Stimulated activated CD8-positive, alpha-beta memory T cell treated with anti-CD3 and anti-CD28 coated beads, Interleukin-12 subunit alpha, Interleukin-12 subunit beta, amount 100 ng/mL, for 24 hours (primary cell): ENCODE results near the gene PEMT.

ENCODE experiments used
- DNase-seq: peaks from one replicate; pipeline ENCODE4 v3.0.0-alpha.2; 2020; ENCODE audit errors: extremely low read depth

Gene PEMT

DNA sequence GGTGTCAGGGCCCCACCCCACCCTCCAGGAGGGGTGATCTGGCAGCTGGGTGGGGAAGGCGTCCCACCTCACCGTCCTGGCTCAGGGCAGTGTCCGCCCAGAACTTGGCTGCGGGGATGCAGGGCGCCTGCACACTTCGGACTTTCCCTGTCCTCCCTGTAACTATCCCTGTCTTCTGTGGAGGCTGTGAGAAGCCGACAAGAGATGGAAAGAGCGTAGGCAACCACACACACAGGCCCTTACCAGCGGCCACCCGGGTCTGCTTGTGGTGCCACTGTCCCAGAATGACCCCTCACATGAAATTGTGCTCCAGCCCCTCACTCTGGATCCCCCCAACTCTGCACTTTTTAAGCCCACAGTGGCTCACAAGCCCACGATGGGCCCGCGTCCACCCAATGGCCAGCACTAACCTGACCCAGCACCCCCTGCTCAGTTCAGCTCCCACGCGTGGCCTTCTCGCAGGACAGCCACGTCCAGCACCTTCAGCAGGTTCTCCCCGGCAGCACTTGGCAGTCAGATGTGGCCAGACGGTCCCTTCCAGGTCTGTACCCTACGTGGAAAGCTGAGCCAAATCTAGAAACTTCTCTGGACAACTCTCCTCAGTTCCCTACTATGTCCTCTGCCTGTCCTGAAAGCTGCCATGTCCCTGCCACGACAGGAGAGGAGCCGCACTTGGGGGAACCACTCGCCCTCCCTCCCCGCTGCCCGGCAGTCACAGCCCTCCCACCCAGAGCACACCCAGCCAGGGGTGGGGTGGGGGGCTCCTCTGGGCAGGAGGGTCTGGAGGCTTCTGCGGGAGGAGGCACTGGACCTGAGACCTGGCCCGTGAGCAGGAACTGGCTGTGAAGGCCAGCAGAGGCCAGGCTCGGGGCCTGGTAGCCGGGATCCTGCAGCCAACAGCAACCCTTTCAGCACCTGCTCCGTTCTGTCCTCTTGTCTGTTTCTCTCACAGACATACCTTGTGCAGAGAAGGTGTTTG, 38.0 kb downstream of the PEMT start:
- DNase-seq: no peak

GRCh38 chr17:17552351-17553216, 38.9 kb downstream of the PEMT start:
- no peak for DNase-seq

GRCh38 chr17:17551361-17551760, 40.1 kb downstream of the PEMT start:
- no peak for DNase-seq

DNA sequence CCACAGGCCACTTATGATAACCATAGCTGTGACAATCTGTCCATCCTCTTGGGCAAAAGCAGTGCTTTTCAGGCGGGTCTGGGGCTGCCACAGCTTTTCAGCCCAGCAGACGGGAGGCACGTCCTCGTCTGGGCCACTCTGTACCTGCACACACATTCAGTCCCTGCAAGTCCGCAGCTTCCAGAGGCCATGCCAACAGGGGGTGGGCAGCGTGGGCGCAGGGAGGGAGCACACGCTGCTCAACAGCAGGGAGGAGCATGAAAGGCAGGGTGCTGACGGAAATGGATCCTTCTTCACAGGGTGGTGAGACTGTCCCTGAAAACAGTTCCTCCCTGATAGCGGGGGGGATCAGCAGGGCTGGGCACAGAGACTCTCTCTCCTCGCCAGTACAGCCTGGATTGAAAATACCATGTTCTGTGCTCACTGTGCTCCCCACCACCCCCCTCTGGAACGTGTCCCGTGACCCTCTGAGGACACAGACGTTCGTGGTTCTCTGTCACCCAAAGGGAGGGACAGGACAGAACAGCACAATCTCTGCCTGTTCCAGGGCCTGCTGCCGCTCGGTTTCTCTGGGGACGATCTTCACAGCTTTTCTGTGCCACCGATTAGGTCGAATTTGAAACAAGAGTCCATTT, 41.7 kb downstream of the PEMT start:
- no peak for DNase-seq

DNA sequence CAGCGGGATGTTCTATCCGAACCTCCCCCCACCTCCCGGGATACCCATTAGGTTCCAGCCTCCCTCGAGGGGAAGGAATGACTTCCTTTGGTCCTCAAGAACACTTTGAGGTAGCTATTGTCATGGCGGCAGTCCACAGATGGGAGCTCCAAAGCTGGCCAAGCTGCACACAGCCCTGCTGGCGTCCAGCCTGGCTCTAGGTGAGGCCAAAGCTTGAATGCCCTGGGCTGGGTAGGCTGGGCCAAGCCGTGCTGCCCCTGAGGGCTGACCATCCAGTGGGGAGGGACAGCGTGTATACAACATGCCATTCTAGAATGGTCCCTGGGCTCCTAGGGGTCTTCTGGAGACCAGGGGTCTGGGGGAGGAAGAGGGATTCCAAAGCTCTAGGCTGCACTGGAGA, 43.5 kb downstream of the PEMT start:
- no peak for DNase-seq

DNA sequence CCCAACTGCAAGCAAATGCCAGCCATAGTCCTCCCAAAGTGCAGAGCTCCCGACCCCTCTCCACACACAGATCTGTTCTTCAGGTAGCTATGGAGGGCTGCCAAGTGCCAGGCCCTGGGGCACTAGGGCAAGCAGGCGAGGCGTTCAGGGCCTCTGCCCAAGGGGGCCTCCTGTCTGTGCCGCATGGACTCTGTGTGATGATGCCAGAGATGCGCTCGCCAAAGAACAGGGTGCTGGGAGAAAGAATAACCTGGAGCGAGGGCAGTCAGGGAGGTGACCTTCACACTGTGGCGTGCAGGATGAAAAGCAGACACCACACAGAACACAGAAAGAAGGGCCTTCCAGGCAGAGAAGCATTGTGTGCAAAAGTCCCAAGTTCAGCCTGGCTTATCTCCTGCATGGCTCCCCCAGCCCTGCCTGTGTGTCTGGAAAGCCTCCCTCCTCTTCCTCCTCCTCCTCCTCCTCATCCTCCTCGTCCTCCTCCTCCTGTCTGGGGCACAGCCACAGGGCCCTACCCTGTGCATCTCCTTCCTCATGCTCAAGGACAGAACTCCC, 44.2 kb downstream of the PEMT start:
- DNase-seq: no peak

DNA sequence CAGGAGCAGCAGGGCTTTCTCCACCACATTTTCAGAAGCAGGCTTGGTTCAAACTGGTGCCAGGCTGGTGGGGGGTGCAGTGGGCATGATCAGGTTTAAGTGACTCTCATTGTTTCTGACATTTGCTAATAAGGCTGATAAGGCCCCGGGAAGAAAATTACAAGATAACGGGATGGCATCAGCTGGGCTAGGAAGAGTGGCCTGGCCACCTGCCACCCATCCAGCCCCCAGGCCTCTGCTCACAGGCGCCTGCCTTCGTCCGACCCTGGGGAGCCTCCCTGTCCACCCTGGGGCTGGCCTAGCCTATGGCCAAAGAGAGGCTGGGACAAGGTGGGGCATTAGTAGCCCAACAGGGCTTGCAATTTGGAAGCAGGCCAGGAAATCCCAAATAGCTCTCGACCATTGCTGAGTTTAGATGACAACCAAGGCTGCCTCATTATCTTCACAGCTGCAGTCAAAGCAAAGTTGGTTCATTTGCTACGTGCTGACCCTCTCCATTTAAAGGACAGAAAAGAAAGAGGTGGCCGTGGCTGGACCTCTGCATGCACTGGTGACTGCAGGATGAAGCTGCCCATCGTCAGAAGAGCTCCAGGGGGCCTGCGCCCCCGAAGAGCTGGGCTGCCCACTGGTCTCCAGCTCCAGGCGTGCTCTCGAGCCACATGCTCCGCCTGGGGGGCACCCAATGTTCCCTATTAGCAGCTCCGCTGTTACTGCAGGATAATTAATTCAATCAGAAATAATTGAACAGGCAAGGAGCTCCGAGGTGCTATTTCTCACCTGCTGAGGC, 44.9 kb downstream of the PEMT start:
- no peak for DNase-seq

DNA sequence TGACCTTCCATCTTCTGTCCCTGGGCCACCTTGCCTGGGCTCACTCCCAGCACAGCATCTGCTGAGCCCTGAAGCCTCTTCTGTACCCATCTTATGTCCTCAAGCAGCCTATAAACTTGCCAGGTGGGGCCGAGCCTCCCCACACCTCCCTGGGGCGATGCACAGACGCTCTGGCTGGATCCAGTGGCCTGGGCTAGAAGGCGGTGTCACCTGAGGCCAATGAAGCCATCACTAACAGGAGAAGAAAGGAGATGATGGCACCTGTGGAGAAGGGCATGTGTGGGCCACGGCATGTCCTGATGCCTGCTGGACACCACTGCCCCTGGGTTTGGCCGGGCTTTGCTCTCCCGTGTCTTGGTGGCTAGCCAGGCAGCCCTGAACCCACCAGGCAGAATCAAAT, 45.5 kb downstream of the PEMT start:
- no peak for DNase-seq

DNA sequence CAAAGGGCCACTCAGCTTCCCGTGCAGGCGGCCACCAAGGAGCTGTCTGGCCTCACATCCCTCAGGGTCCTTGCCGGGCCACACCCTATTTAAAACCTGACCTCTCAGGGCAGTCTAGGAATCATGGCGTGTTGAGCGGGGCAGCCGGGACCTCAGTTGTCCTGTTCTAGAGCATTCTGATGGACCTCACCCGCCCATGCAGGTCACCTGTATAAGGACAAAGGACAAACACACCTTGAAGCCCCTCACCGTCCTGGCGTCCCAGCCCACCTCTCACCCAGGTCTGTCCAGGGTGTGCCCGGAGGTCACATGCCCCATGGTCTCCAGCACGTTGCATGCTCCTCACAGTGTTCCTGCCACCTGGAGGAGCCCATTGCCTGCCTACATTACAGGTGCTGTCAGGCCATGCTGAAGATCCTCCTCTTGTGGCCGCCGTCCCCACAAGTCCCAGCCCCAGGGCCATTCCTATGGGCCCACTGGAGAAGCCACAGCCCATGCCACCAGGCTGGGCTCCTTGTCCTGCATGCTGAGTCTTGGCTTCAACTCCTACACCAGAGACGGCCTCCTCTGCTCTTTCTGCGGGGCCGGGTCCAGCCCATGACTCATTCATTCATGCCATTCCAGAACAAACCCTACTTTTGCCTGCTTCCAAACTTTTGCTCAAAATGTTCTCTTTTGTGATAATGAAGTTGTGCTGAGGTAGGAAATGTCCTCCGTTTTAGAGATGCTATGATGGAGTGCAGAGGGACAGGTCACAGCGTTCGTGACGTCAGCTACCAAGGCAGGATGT, 46.3 kb downstream of the PEMT start:
- DNase-seq: no peak

GRCh38 chr17:17542906-17543635, 48.4 kb downstream of the PEMT start:
- DNase-seq: no peak

DNA sequence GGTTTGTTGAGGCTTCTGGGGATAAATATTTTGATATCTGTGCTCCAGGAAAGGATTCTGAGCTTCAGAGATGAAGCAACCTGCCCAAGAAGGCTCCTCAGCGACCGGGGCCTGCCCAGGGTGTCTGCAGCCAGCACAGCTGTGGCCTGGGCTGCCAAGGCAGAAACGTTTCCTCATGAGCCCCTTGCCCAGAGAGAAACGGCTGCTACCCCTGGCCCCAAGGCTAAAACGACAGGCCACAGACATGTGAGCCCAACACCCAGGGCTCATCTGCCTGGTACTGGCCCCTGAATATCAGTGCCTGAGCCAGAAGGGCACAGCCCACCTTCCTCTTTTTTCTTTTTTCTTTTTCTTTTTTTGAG, 49.9 kb downstream of the PEMT start:
- no peak for DNase-seq

DNA sequence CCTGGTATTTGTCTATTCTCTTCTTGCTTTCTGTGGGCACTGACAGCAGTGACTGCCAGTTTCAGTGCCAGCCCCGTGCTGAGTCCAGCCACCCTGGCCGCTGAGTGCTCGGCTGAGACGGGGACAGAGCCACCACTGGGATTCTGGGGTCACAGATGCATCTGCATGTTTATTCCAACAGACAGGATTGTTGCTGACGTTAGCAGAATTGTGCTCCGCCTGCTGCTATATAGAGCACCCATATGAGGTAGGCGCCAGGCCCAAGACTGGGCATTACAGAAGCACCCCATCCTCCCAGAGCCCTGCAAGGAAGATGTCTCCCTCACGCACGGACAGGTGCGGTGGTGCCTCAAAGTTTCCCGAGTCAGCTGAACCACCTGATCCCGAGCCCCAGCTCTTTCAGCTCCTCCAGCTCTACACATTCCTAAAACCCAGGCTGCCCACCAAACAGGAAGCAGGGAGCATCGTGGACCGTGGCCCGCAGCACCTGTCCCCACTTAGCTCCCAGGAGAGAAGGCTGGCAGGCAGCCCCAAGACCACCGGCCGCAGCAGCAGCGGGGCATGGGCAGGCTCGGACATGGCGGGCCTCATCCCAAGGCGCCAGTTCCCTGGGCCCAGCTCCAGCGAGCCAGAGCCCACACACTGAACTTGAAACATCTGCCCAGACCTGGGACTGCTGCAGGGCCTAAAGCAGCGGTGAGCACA, 50.4 kb downstream of the PEMT start:
- no peak for DNase-seq

- no peak for DNase-seq
Measured at GRCh38 chr17:17540278-17540906, 51.1 kb downstream of the PEMT start.

- no peak for DNase-seq
Measured at GRCh38 chr17:17539591-17539990, 51.9 kb downstream of the PEMT start.

DNA sequence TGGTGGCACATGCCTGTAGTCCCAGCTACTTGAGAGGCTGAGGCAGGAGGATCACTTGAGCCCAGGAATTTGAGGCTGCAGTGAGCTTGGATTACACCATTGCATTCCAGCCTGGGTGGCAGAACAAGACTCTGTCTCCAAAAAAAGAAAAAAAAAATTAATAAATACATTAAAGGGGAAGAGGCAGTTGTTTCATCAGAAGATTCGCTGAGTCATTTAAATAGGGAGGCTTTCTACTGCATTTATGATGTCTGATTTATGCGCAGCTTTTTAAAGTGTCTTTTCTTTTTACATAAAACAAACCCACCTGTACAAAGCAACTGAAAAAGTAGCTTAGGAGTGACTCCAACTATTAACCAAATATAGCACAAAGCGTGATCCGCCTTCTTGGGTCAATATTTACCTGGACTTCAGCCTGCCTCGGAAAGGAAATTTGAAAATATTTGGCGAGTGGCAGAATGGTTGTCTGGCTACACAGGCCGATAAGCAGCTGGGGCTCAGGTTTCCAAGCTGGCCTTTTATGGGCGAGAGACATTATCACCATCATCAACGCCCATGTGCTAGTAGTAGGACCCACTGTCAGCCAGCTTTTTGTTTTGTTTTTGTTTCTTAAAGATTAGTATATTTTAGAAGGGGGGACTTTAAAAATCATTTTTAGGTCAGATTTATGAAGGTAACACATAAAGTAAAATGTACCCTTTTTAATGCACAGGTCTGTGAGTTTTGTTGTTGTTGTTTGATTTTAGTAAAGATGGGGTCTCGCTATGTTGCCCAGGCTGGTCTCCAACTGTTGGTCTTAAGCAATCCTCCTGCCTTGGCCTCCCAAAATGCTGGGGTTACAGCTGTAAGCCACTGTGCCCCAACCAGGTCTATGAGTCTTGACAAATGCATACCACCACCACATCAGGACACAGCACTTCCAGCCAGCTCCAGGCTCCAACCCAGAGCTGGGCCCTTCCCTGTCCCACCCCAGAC, 52.8 kb downstream of the PEMT start:
- DNase-seq: no peak

- no peak for DNase-seq
Measured at GRCh38 chr17:17537311-17538099, 54.0 kb downstream of the PEMT start.

DNA sequence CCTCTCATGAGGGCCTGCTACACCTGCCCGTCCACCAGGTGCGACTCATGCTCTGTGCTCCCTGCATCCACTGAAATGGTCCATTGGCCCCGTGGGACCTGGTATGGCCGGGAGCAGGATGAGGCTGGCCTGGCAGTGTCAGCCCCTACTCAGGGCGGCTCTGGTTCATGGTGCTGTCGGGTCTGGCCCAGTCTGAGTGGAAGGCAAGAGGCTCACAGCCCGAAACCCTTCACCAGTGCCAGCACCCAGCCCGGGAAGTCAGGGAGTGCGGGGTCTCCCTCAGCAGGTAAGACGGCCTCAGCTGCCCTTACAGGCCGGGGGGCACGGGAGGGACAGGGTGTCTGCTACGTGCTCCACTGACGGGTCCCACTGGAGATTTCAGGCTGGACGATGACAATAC, 54.8 kb downstream of the PEMT start:
- DNase-seq: no peak
